HG03159 (cell line): Measurements from ENCODE around the gene SNN.

Experiments
- ATAC-seq: cut with Tn5 transposase; IDR thresholded peaks from one replicate; pipeline ENCODE4 v1.9.1; 2021; ENCODE audit warnings: mild to moderate bottlenecking, moderate library complexity; ENCODE audit not compliant: unreplicated experiment

The SNN gene

GRCh38 chr16:11696266-11697012, 28.2 kb downstream of the SNN start:
- ATAC-seq = no peak

GRCh38 chr16:11697319-11697718, 29.1 kb downstream of the SNN start:
- no peak for ATAC-seq

GRCh38 chr16:11698271-11698689, 30.0 kb downstream of the SNN start:
- no peak for ATAC-seq

- ATAC-seq = no peak
Measured at GRCh38 chr16:11699234-11699894, 31.1 kb downstream of the SNN start.

- no peak for ATAC-seq
Measured at GRCh38 chr16:11700264-11701029, 32.2 kb downstream of the SNN start.

- no peak for ATAC-seq
Measured at GRCh38 chr16:11705311-11706025, 37.2 kb downstream of the SNN start.

- peak; percentile 65 for ATAC-seq
Measured at GRCh38 chr16:11706180-11706742, 38.0 kb downstream of the SNN start.

GRCh38 chr16:11707679-11708197, 39.5 kb downstream of the SNN start:
- ATAC-seq = no peak

- no peak for ATAC-seq
Measured at GRCh38 chr16:11708421-11708820, 40.2 kb downstream of the SNN start.

GRCh38 chr16:11711662-11712061, 43.4 kb downstream of the SNN start:
- no peak for ATAC-seq

- ATAC-seq = no peak
Measured at GRCh38 chr16:11712122-11712521, 43.9 kb downstream of the SNN start.

GRCh38 chr16:11715246-11715947, 47.1 kb downstream of the SNN start:
- no peak for ATAC-seq

GRCh38 chr16:11716336-11716735, 48.1 kb downstream of the SNN start:
- ATAC-seq = no peak

- no peak for ATAC-seq
Measured at GRCh38 chr16:11717811-11718210, 49.6 kb downstream of the SNN start.

GRCh38 chr16:11719171-11719570, 50.9 kb downstream of the SNN start:
- ATAC-seq = no peak

- ATAC-seq = no peak
Measured at GRCh38 chr16:11719762-11720161, 51.5 kb downstream of the SNN start.

GRCh38 chr16:11721781-11722467, 53.7 kb downstream of the SNN start:
- no peak for ATAC-seq

GRCh38 chr16:11722468-11722808, 54.2 kb downstream of the SNN start:
- no peak for ATAC-seq

- ATAC-seq = no peak
Measured at GRCh38 chr16:11725457-11725856, 57.2 kb downstream of the SNN start.
